WI38 (cell line): ENCODE results near the gene RPUSD4.

Experiments
- H3K4me3 ChIP-seq: 2 replicates; pipeline ENCODE4 v1.5.1; 2011; ENCODE audit warnings: low read depth, mild to moderate bottlenecking, control low read depth, low read length
- TF ChIP-seq, protein P1 (sequence below): IDR thresholded peaks from 2 replicates; pipeline ENCODE4 v1.5.1; 2012; ENCODE audit warnings: low read depth, mild to moderate bottlenecking, control low read depth, low read length

RPUSD4 gene

DNA sequence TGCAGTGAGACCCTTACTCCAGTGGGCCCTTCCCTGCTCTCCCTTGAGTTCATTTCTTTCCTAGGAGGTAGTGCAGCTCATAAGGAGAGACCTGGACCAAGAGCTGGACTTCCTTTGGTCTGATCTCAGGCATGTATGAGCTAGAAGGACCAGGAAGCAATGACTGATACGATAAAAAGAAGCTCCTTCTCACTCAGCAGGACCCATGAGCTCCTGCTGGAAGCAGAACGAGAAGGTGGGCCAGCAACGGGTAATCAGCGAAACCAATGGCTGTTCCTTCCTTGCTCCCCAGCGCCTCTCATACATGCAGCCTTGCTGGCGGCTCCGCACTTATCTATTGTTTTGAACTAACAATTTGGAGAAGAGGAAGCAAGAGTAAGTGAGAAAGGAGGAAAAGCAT is 56.8 kb downstream of the RPUSD4 start:
- H3K4me3 ChIP-seq = no peak overlapping the region
- TF ChIP-seq, protein P1, sequence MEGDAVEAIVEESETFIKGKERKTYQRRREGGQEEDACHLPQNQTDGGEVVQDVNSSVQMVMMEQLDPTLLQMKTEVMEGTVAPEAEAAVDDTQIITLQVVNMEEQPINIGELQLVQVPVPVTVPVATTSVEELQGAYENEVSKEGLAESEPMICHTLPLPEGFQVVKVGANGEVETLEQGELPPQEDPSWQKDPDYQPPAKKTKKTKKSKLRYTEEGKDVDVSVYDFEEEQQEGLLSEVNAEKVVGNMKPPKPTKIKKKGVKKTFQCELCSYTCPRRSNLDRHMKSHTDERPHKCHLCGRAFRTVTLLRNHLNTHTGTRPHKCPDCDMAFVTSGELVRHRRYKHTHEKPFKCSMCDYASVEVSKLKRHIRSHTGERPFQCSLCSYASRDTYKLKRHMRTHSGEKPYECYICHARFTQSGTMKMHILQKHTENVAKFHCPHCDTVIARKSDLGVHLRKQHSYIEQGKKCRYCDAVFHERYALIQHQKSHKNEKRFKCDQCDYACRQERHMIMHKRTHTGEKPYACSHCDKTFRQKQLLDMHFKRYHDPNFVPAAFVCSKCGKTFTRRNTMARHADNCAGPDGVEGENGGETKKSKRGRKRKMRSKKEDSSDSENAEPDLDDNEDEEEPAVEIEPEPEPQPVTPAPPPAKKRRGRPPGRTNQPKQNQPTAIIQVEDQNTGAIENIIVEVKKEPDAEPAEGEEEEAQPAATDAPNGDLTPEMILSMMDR = no peak

DNA sequence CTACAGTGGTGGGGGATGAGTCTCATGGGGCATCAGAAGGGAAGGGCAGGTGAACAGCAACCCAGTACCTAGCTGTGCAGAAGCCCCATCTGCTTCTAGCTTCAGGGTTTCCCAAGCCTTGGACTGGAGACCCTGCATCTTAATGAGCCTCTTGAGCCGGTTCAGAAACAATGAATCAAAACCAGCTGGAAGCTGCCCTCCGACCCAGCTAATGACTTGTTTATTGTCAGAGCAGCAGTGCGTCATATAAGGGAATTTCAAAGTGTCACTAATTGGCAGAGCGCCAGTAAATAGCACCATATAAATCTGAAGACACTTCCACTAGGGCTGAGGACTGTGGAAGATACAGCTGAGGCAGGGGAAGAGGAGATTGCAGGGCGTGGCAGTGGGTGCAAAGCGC is 57.5 kb downstream of the RPUSD4 start:
- H3K4me3 ChIP-seq = no peak overlapping the region
- TF ChIP-seq, protein P1 = no peak

DNA sequence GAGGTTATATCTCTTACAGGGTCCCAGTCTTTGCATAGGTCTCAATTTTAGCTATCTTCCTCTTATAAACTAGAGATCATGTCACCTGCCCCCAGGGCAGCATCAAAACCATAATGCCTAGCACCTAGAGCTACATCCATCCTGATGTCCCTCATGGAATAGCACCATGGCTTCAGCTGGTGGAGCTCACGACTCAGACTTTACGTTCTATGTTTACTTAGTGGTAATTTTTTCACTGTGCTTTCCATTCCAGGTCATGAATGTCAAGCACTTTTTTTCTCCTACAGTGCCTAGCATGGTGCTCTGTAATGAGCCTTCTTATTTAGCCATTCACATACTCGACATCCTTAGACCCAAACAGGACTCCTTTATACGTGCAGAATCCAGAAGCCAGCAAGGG is 58.4 kb downstream of the RPUSD4 start:
- no peak overlapping the region for H3K4me3 ChIP-seq
- TF ChIP-seq, protein P1 = no peak

DNA sequence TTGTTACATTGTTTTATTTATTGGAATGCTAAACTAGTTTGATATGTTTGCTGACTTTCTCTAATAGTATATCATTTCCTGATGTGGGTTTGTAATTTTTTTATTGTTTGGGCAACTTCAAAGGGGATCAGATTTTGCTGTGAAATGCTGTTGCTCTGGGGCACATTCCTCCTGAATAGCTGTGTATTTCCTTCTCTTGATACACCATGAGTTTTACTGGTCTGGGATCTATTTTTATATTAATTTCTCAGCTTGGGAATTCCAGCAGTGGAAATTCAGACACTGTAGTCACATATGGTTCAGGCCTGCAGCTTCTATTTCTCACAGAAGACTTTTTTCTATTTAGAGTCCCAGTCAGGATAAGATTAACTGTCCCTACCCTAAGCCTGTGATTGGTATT is 58.9 kb downstream of the RPUSD4 start:
- no peak overlapping the region for H3K4me3 ChIP-seq
- TF ChIP-seq, protein P1 = no peak

DNA sequence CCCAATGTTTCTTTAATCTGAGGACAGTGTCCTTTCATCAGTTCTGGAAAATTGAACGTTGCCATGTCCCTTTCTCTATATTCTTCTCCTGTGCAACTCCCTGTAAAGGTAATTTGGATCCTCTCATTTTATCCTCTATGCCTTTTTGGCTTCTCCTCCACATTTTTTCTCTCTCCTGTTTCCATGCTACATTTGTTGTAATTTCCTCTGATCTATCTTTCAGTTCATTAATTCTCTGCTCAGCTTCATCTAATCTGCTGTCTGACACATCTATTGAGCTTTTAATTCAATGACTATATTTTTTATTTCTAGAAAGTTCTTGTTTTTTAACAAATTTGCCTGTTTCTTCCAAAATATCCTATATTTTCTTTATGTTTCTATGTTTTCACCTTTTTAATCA is 59.3 kb downstream of the RPUSD4 start:
- TF ChIP-seq, protein P1 = no peak
- no peak overlapping the region for H3K4me3 ChIP-seq
